HG03045 (cell line): ENCODE data around the gene VPS37D.
A peak's percentile ranks its signal among the peaks of the same experiment; 100 is the strongest.

Source experiments
- ATAC-seq: cut with Tn5 transposase; IDR thresholded peaks from one replicate; pipeline ENCODE4 v1.9.1; 2021; ENCODE audit warnings: mild to moderate bottlenecking, moderate library complexity; ENCODE audit not compliant: unreplicated experiment

The VPS37D gene

GRCh38 chr7:73678862-73679261 lies 11.2 kb downstream of the VPS37D start:
- ATAC-seq = no peak

DNA sequence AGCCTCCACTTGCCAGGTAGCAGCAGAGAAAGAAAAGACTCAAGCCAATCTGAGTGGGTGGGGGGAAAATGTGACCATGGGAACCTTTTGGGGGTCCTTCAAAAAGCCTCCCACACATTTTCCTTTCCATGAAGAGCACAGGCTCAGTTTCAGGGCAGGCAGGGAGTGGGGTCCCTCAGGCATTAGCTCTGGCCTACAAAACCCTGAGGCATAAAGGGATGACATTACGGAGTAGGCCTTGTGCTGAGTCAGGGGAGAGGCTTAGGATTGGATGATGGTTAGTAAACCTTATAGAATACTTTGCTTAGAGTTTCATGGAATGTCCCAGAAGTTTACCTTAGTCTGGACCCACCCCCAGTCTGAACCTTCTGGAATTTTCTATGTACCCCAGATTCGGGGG lies 12.1 kb downstream of the VPS37D start:
- ATAC-seq = no peak

GRCh38 chr7:73680501-73680900 lies 12.9 kb downstream of the VPS37D start:
- ATAC-seq = no peak

DNA sequence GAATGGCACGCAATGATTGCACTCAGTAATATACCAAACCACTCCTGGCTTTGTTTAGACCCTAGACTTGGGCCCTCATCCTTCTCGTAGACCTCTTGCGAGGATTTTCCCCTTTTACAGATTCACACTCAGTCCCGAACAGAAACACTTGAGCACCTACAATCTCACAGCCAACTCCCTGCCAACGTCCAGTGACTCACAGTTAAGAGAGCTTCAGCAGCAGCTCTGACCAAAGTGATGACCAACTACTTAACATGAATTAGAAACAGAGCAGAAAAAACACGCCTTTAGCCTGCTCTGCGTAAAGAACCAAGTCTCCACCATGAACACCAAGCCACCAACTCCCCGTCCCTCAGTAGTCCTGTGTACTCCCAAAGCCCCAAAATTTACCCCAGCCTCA lies 13.4 kb downstream of the VPS37D start:
- ATAC-seq = no peak

GRCh38 chr7:73682745-73683055 lies 15.1 kb downstream of the VPS37D start:
- ATAC-seq = peak; percentile 13

DNA sequence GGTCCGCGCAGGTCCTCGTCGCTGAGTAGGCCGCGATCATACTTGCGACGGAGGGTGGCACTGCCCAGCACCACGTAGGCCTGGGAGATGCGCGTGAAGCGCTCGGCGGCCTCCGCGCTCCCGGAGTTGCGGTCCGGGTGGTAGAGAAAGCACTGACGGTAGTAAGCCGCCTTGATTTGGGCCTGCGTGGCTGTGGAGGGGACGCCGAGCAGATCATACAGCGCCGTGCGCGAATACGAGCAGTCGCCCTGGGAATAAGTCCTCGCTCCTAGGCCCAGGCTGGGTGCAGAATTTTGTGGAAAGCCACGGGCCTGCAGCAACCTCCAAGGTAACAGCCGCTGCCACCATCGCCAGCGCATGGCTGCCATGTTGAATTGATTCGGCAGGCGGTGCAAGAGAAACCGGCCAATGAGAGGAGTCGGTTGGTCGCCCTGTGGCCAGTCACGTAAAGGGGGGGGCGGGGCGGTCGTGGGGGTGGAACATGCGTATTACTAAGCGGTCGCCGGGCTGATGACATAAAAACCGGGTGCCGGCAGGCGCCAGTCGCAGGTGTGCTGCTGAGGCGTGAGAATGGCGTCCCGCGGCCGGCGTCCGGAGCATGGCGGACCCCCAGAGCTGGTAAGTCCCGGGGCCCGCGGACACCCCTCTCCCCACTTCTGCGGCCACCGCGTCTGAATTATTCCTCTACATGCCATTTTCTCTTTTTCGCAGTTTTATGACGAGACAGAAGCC lies 15.6 kb downstream of the VPS37D start, which contains the start of the genes BUD23 and DNAJC30:
Gene BUD23 (plus strand): TSS at position 542 of the 732 bp plus-strand sequence. CDS start 29 bp downstream, at position 571.
Gene DNAJC30 (minus strand): TSS at position 398 of the 732 bp plus-strand sequence. CDS start 30 bp downstream, at position 368.
- peak; percentile 89 for ATAC-seq

GRCh38 chr7:73683788-73684693 lies 16.4 kb downstream of the VPS37D start:
- ATAC-seq = peak; percentile 16

DNA sequence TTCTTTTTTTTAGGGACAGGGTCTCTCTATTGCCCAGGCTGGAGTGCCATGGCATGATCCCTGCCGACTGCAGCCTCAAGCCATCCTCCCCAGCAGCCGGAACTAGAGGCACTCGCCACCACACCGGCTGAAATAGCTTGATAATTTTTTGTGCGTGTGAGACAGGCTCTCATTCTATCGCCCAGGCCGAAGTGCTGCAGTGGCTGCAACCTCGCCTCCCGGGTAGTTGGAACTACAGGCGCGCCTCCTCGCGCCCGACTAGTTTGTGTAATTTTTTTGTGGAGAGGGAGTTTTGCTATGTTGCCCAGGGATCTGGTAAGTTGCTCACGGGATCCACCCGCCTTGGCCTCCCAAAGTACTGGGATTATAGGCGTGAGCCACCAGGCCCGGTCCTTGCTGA lies 17.7 kb downstream of the VPS37D start:
- no peak for ATAC-seq

DNA sequence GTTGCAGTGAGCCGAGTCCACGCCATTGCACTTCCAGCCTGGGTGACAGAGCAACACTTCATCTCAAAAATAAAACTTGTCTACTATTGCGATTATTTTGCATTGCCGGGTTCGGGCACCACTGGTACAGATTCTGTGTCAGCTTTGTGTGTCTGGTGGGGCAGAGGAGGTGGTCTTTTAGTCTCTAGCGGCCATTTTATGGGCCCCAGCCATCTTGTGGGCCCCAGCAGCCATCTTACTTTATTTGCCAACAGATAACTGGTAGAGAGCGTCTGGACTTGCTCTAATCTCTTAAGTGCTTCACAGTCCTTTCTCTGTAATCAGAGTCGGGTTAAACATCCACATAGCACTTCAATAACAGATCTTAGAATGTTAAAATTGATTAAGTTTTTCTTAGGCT lies 20.7 kb downstream of the VPS37D start:
- no peak for ATAC-seq

DNA sequence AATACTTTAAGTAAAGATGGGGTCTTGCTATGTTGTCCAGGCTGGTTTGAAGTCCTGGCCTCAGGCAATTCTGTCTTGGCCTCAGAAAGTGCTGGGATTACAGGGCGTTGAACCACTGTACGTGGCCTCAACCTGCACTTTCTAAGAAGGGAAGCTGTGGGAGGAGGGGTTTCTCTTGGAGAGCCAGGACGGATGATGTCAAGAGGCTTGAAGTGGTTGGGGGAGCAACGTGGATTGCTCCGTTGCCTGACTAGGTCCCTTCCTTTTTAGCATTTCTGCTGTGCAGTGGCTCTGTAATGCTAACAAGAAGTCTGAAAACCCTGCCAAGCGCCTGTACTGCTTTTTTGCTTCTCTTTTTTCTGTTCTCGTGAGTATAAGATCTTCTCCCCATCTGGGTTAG lies 23.0 kb downstream of the VPS37D start:
- ATAC-seq = no peak

GRCh38 chr7:73696372-73696771 lies 28.7 kb downstream of the VPS37D start:
- no peak for ATAC-seq

GRCh38 chr7:73698410-73698809 lies 30.8 kb downstream of the VPS37D start:
- no peak for ATAC-seq

- no peak for ATAC-seq
Observed at GRCh38 chr7:73699370-73700068, 31.9 kb downstream of the VPS37D start.

DNA sequence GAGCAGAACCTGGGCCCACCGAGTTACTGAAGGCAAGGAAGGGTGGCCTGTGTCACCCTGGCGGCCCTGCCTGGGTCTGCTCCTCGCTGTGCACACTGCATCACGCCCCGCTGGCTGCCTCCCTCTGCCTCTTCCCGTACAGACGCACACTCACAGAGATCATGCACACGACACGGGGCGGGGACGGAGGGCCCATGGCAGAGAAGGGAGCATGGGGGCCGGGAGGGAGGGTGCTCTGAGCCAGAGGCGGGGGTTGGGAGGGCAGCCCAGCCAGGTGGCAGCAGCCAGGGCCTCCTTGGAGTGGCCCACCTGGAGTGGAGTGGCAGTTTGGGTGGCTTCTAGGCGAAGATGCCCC lies 32.4 kb downstream of the VPS37D start:
- no peak for ATAC-seq

- ATAC-seq = no peak
Observed at GRCh38 chr7:73700581-73701134, 33.0 kb downstream of the VPS37D start.

DNA sequence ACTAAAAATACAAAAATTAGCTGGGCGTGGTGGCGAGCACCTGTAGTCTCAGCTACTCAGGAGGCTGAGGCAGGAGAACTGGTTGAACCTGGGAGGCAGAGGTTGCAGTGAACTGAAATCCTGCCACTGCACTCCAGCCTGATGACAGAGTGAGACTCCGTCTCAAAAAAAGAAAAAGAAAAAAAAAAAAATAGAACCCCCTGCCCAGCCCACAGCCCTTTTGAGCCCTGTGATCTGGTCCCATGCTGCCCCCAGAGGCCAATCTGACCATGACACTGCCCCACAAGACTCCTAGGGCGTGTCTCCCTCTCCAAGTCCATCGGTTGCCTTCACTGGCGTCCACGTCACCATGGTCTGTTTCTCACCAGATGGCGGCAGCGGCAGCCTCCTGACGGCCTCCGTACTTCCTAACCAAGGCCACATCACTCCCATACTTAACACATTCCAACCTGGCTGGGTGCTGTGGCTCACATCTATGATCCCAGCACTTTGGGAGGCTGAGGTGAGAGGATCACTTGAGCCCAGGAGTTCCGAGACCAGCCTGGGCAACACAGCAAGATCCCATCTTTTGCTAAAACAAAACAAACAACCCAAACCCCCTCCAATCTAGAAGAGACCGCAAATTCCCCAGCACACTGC lies 33.8 kb downstream of the VPS37D start:
- no peak for ATAC-seq

- ATAC-seq = no peak
Observed at GRCh38 chr7:73702226-73702625, 34.6 kb downstream of the VPS37D start.

DNA sequence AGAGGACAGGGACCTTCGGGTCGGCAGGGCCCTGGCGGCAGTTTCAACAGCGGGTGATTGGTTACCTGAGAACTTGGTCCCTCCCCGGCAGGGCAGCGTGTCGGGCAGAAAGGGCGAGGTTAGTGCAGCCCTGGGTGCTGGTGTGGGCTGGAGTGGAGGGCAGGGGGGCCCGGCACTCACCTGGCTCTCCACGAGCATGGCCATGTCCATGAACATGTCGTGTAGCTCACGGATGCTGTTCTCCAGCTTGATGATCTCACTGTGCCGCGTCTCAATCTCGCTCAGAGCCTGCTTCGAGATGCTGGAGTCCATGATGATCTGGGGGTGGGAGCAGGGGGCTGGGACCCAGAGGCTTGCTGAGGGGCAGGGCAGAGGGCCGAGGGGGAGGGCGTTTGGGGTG lies 35.0 kb downstream of the VPS37D start:
- no peak for ATAC-seq

DNA sequence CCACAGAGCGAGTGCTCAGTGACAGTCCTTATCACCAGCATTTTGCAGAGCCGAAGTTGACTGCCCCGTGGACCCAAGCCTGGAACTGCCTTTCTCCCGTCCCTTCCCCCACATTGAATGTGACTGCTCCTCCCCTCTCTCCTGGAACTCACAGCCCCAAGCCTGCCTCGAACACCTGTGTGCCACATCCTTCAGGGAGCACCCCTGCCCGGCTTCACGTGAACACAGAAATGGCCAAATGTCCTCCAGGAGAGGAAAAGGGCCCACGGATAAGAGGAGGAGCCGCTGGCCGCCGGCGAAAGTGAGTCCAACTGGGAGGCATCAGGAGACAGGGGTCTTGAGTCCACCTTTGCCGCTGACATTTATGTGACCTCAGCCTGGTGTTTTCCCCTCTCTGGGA lies 35.6 kb downstream of the VPS37D start:
- no peak for ATAC-seq

GRCh38 chr7:73703757-73704639 lies 36.4 kb downstream of the VPS37D start:
- ATAC-seq = no peak
